Right lobe of liver (tissue), 6 donors: ENCODE measurements around the gene RHCG. TPM values are rescaled to one million over a fixed set of nuclear protein-coding genes. Genes with fewer than 3 reads are reported as not detected.

ENCODE experiments used
- ATAC-seq, 4 donors: fragments of 200-7000 bp; cut with Tn5 transposase; one replicate each; pipeline ENCODE4 v1.9.1; 2020; ENCODE audit warnings: mild to moderate bottlenecking in 4 of 4, moderate library complexity in 4 of 4
- DNase-seq, 3 donors: peaks; one replicate each; pipeline ENCODE4 v3.0.0-alpha.2; 2020
- H3K27ac ChIP-seq, 3 donors: fragments of 200-600 bp; one replicate each; pipeline ENCODE4 v1.8.0; 2022
- H3K27me3 ChIP-seq, 2 donors: fragments of 200-600 bp; one replicate each; pipeline ENCODE4 v1.8.0; 2022
- H3K36me3 ChIP-seq, 4 donors: fragments of 200-600 bp; sonication (generic) in 1 of 4; one replicate each; pipeline versions ENCODE4 v1.5.1 to v1.8.0; 2017 to 2022; ENCODE audit warnings: control low read depth in 1 of 4
- H3K4me1 ChIP-seq, 4 donors: fragments of 200-600 bp; sonication (generic) in 1 of 4; one replicate each; pipeline versions ENCODE4 v1.5.1 to v1.8.0; 2017 to 2022; ENCODE audit warnings: control low read depth in 1 of 4
- H3K4me3 ChIP-seq, 3 donors: fragments of 200-600 bp; one replicate each; pipeline ENCODE4 v1.8.0; 2022
- H3K9me3 ChIP-seq, 4 donors: fragments of 200-600 bp; sonication (generic) in 1 of 4; one replicate each; pipeline versions ENCODE4 v1.5.1 to v1.8.0; 2017 to 2022; ENCODE audit warnings: control low read depth in 1 of 4
- CTCF ChIP-seq, 4 donors: fragments of 200-600 bp in 3 of 4; fragments of 450-650 bp in 1 of 4; IDR thresholded peaks; one replicate each; pipeline versions ENCODE4 v1.5.1 to v1.8.0; 2016 to 2022; ENCODE audit warnings: antibody characterized with exemption in 4 of 4, mild to moderate bottlenecking in 2 of 4
- POLR2A ChIP-seq: fragments of 450-650 bp; IDR thresholded peaks from one replicate; pipeline ENCODE4 v1.6.1; 2017; ENCODE audit warnings: antibody characterized with exemption, mild to moderate bottlenecking
- whole genome bisulfite sequencing: methylation state at CpG from one replicate; pipeline ENCODE4 v1.1.6; 2018; ENCODE audit warnings: low coverage, low lambda C conversion rate; ENCODE audit not compliant: insufficient coverage; ENCODE audit errors: missing lambda C conversion rate; 5-methylcytosine and 5-hydroxymethylcytosine counted together
- intact Hi-C, 2 donors: fragments of 100-400 bp; cut with DNase I; formaldehyde crosslinking; loops; one replicate each; pipeline versions ENCODE4 v1.11.2 to v1.14.1; 2022
- total RNA-seq, 6 experiments: library from RNA; depleted of rRNA in 2 of 6; stranded (reverse); fragments of >200 nt in 2 of 6; fragmentation: NEBNext Ultra II Directional in 3 of 6; extraction: Animal tissue kit (Norgen Biotek cat#: 25700) in 3 of 6; gene quantifications; one replicate each; pipeline versions ENCODE4 v1.1.0 to v1.2.4, GENCODE V29; 2016 to 2023
- donor health status: DM: no; HTN: yes; CAD: no.
- donor health status: DM: no; HTN: no; CAD: no.
- donor health status: DM: no; HTN: no; CAD: no.
- donor health status: DM: no; HTN: yes; CAD: no.
- donor health status: DM: no; HTN: yes; CAD: no.

RHCG gene
- total RNA-seq, 6 experiments from 2014 or later = 0.20 to 0.82 (median 0.37) TPM; not detected in 1

GRCh38 chr15:89429023-89429422 lies 67.4 kb downstream of the RHCG start:
- Histone ChIP-seq H3K4me3 (no peak overlapping the region), H3K36me3 (no peaks in the 10 kb centered on the region), H3K4me1 (no peaks in the 10 kb centered on the region), H3K27ac (no peak overlapping the region), H3K9me3 (no peaks in the 10 kb centered on the region), H3K27me3 (no peaks in the 10 kb centered on the region)
- intact Hi-C loops = loop anchor here (5.0 kb wide), 2 partner anchors 67 to 72 kb away; no protein-coding TSS in a partner anchor
- DNase-seq = no peak
- ATAC-seq = no peak
- TF ChIP-seq POLR2A (no peak), CTCF (IDR thresholded peaks at IDR 0.05) (no peak)
- WGBS = 60% methylated on average over 1 of the region's 1 CpG

DNA sequence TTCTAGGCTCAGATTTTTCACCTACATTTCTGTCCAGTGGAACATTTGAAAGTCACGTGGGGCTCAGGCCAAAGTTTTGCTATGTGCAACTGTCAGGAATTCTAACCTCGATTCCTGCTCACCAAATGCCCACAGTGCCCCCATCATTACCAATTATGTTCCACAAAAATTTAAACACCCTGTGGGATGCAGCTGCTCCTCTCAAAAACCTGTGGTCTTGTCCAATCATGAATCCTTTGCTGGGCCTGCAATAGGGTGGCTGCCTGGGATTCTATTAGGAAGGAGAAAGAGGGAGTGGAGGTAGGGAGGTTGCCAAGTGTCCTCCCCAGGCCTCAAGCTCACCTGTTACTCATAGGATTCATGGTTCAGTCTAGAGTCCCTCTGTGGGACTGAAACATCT lies 68.1 kb downstream of the RHCG start:
- TF ChIP-seq POLR2A (no peak), CTCF (IDR thresholded peaks at IDR 0.05) (no peak)
- no peaks in the 10 kb centered on the region for H3K27me3 ChIP-seq
- no peak for ATAC-seq
- no peaks in the 10 kb centered on the region for H3K4me1 ChIP-seq
- WGBS = 61% methylated on average over 2 of the region's 2 CpGs
- no peaks in the 10 kb centered on the region for H3K9me3 ChIP-seq
- intact Hi-C loops = loop anchor here (5.0 kb wide), 2 partner anchors 66 to 71 kb away; no protein-coding TSS in a partner anchor
- H3K27ac ChIP-seq = no peak overlapping the region
- no peak for DNase-seq
- no peak overlapping the region for H3K4me3 ChIP-seq
- H3K36me3 ChIP-seq = no peaks in the 10 kb centered on the region

DNA sequence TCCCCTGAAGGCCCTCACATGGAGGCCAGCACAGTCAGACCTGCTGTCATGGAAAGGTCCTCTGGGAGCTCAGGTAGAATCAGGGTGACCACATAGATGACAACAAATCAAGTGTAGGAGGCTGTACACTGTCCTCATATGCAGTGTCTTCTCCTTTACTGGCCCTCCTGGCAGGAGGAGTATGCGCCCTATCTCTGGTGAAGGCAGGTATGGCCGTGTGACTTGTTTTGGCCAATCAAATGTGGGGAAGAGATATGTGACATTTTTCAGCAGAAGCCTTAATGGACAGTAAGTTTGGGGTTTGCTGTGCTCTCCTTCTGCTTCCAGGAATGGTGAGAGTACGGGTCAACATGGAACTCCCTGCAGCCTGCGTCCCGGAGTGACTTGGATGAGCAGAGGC lies 69.9 kb downstream of the RHCG start:
- no peak overlapping the region for H3K4me3 ChIP-seq
- no peak for TF ChIP-seq CTCF (IDR thresholded peaks at IDR 0.05)
- no peak for TF ChIP-seq POLR2A
- DNase-seq = no peak
- H3K27me3 ChIP-seq = no peaks in the 10 kb centered on the region
- WGBS = no CpG with 5 or more reads among the region's 5 CpGs
- H3K27ac ChIP-seq = no peak overlapping the region
- H3K36me3 ChIP-seq = no peaks in the 10 kb centered on the region
- H3K9me3 ChIP-seq = no peaks in the 10 kb centered on the region
- ATAC-seq = no peak
- intact Hi-C loops = loop anchor here (5.0 kb wide), 2 partner anchors 64 to 69 kb away; no protein-coding TSS in a partner anchor
- no peaks in the 10 kb centered on the region for H3K4me1 ChIP-seq

DNA sequence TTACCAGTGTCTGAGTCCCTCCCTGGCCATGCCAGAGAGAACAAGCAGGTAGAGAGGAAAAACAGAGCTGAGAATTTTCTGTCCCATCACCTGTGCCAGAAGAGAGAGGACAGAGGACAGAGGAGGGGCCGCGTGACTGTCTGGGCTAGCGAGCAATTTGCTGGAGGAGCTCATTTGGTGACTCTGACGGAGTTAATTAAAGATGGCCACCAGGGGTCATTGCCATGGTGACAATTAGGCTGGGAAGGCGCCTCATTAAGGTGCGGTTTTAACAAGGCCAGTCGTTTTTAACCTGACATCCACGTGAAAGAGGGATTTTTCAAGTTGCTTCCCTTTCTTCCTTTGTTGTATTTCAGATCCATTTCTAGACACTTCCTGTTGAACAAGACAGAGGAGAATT lies 72.4 kb downstream of the RHCG start:
- no peaks in the 10 kb centered on the region for H3K4me1 ChIP-seq
- no peak for TF ChIP-seq CTCF (IDR thresholded peaks at IDR 0.05)
- TF ChIP-seq POLR2A = no peak
- H3K4me3 ChIP-seq = no peak overlapping the region
- H3K27me3 ChIP-seq = peaks cover 0 to 3% of the 10 kb centered on the region in 2 donors
- no peak overlapping the region for H3K27ac ChIP-seq
- DNase-seq = no peak
- no peak for ATAC-seq
- no peaks in the 10 kb centered on the region for H3K36me3 ChIP-seq
- H3K9me3 ChIP-seq = no peaks in the 10 kb centered on the region
- intact Hi-C loops = no loop called here
- WGBS = 32% methylated on average over 7 of the region's 8 CpGs

Other genes with a start within 250 kb of the RHCG start
- 10 to 100 TPM; 26.3 to 34.7 (median 30.3) TPM for gene POLG, start 161.8 kb downstream of the RHCG start, total RNA-seq
- 1 to 10 TPM in 1 of 6 experiments, under 1 TPM in 4, not detected in 1; 0.05 to 1.1 (median 0.24) TPM for gene TICRR, start 78.9 kb upstream of the RHCG start, total RNA-seq
- under 1 TPM; 0.34 to 0.92 (median 0.48) TPM for gene KIF7, start 158.9 kb upstream of the RHCG start, total RNA-seq
- gene PLIN1, start 182.8 kb upstream of the RHCG start, total RNA-seq = 10 to 100 TPM in 4 of 6 experiments, 1 to 10 TPM in 2; 2.5 to 28.8 (median 18.6) TPM
- gene PEX11A, start 194.2 kb upstream of the RHCG start, total RNA-seq = 10 to 100 TPM in 5 of 6 experiments, 1 to 10 TPM in 1; 6.9 to 30.9 (median 22.6) TPM
- gene WDR93, start 194.2 kb upstream of the RHCG start, total RNA-seq = not detected